K562 treated with DMSO at 1 percent for 12 hours (cell line): Measurements from ENCODE around the gene FAM124A. TPM values are rescaled to one million over a fixed set of nuclear protein-coding genes. Genes with fewer than 3 reads are reported as not detected.

Experiments
- total RNA-seq: library from RNA; unstranded; fragments of 300-600 nt; gene quantifications from 2 replicates; pipeline ENCODE4 v1.2.3, GENCODE V29; 2022; ENCODE audit not compliant: insufficient read depth

FAM124A gene, protein sequence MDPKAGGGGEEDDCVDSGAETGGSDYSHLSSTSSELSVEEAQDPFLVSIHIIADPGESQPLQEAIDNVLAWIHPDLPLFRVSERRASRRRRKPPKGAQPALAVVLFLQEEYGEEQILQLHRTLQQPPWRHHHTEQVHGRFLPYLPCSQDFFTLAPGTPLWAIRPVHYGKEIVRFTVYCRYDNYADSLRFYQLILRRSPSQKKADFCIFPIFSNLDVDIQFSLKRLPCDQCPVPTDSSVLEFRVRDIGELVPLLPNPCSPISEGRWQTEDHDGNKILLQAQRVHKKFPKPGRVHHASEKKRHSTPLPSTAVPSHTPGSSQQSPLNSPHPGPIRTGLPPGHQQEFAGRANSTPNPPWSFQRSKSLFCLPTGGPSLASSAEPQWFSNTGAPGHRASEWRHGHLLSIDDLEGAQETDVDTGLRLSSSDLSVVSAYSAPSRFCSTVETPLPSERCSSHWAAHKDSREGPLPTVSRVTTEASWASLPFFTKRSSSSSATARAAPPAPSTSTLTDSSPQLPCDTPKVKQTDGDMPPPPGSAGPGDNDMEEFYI
- not detected in 2 replicates for total RNA-seq

DNA sequence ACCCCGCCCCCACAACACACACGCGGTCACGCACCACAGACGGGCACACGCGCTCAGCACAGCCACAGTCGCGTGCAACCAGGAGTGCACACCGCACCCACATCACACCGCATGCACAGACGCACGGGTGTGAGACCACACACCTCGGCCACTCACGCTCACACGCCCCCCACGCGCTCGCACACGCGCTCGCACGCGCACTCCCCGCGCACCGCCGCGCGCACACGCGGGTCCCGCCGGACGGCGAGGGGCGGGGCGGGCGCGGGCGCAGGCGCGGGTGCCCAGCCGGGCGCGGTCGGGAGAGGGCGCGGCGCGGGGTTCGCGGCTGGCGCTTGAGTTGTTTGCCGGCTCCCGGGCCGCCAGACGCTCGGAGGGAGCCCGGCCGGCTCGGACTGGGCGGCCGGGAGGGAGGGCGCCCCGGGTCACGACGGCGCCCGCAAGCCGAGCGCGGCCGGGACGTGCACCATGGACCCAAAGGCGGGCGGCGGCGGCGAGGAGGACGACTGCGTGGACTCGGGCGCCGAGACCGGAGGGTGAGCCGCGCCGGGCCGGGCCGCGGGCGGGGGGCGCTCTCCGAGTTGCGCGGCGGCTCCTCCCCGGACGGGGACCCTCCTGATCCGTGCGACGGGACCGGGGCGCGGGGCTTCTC, at the start of gene FAM124A:
TSS of gene FAM124A (plus strand) at position 362 of the 649 bp plus-strand sequence. CDS start at position 466, 104 bp downstream.

Other genes starting within 250 kb of the FAM124A start
- gene C13orf42, start 111.1 kb upstream of the FAM124A start, total RNA-seq, result not detected in 2 replicates
- gene SERPINE3, start 117.3 kb downstream of the FAM124A start, total RNA-seq, result not detected in 2 replicates
- 4.9 and 19.2 TPM in 2 replicates for gene INTS6, start 230.6 kb downstream of the FAM124A start, total RNA-seq